A673 (cell line): Measurements from ENCODE around the gene TJAP1. TPM values are rescaled to one million over a fixed set of nuclear protein-coding genes. Genes with fewer than 3 reads are reported as not detected.

ENCODE experiments used
- BruUV-seq: library from RNA; stranded (reverse); fragments of 400-500 nt; replicated peaks from 2 replicates; lab custom pipeline; 2021; lab: Mats Ljungman, UMichigan
- CTCF ChIA-PET: fragments of 300-600 bp; sonication (Branson Sonifier 250); formaldehyde crosslinking; loops from one replicate; lab custom pipeline; 2022; ENCODE audit warnings: antibody characterized with exemption; lab: Charles Lee
- POLR2A ChIA-PET: fragments of 300-600 bp; sonication (Branson Sonifier 250); formaldehyde crosslinking; loops from one replicate; lab custom pipeline; 2022; ENCODE audit warnings: antibody characterized with exemption; ENCODE audit not compliant: low non-redundant PET; lab: Charles Lee
- DNase-seq: peaks from one replicate; pipeline ENCODE4 v3.0.0-alpha.2; 2015; ENCODE audit warnings: low spot score
- H3K27ac ChIP-seq: fragments of 200-600 bp; sonication (generic); 2 replicates; pipeline ENCODE4 v1.5.1; 2016; ENCODE audit warnings: mixed run types, low read depth, mild to moderate bottlenecking, mixed read lengths, antibody characterized with exemption, low read length; ENCODE audit not compliant: poor library complexity, severe bottlenecking
- H3K27me3 ChIP-seq: fragments of 200-600 bp; sonication (generic); replicated peaks from 2 replicates; pipeline ENCODE4 v1.6.1; 2017; ENCODE audit warnings: mixed run types, low read depth, mild to moderate bottlenecking, mixed read lengths, antibody characterized with exemption, low read length; ENCODE audit not compliant: insufficient read depth, poor library complexity
- H3K36me3 ChIP-seq: fragments of 200-600 bp; sonication (generic); 2 replicates; pipeline ENCODE4 v1.6.1; 2016; ENCODE audit warnings: mixed run types, mild to moderate bottlenecking, mixed read lengths, antibody characterized with exemption, low read length; ENCODE audit not compliant: insufficient read depth, poor library complexity, severe bottlenecking
- H3K4me1 ChIP-seq: fragments of 200-600 bp; sonication (generic); 2 replicates; pipeline ENCODE4 v1.6.1; 2017; ENCODE audit warnings: mixed run types, mild to moderate bottlenecking, mixed read lengths, antibody characterized with exemption, low read length; ENCODE audit not compliant: insufficient read depth, poor library complexity, severe bottlenecking
- H3K4me3 ChIP-seq: fragments of 200-600 bp; sonication (generic); 2 replicates; pipeline ENCODE4 v1.5.1; 2016; ENCODE audit warnings: low read depth, mixed run types, mild to moderate bottlenecking, mixed read lengths, low read length; ENCODE audit not compliant: poor library complexity, severe bottlenecking
- H3K9me3 ChIP-seq: fragments of 200-600 bp; sonication (generic); 2 replicates; pipeline ENCODE4 v1.6.1; 2016; ENCODE audit warnings: mixed run types, low read depth, mild to moderate bottlenecking, mixed read lengths, antibody characterized with exemption, low read length; ENCODE audit not compliant: poor library complexity, severe bottlenecking
- CTCF ChIP-seq: fragments of 300-800, 200-600 bp; sonication (generic); conservative IDR thresholded peaks from 2 replicates; pipeline ENCODE4 v1.5.1; 2017; ENCODE audit warnings: low read depth, mild to moderate bottlenecking, antibody characterized with exemption, low read length, moderate library complexity, mixed read lengths
- EZH2 ChIP-seq: fragments of 200-600 bp; sonication (generic); IDR thresholded peaks from 2 replicates; pipeline ENCODE4 v1.6.1; 2017; ENCODE audit warnings: borderline replicate concordance, low read depth, mild to moderate bottlenecking, mixed read lengths, antibody characterized with exemption, low read length; ENCODE audit not compliant: poor library complexity, severe bottlenecking
- intact Hi-C: fragments of 100-400 bp; cut with micrococcal nuclease; formaldehyde crosslinking; loops from one replicate; pipeline ENCODE4 v1.10.0; 2022; ENCODE audit not compliant: unreplicated experiment
- total RNA-seq: library from RNA; stranded (reverse); gene quantifications from 2 replicates; pipeline ENCODE4 v1.2.3, GENCODE V29; 2021

The TJAP1 gene
- total RNA-seq, 1 experiment from 2014 or later: 46.0 TPM

GRCh38 chr6:43459535-43459934 is 17.8 kb upstream of the TJAP1 start:
- intact Hi-C loops: no loop called here
- no peak overlapping the region for H3K4me3 ChIP-seq
- peaks cover 9% of the 10 kb centered on the region for H3K4me1 ChIP-seq
- no TSS peak for BruUV-seq
- no peaks in the 10 kb centered on the region for H3K9me3 ChIP-seq
- ChIA-PET POLR2A (no interaction called here), CTCF (no interaction called here)
- no peak for DNase-seq
- no peaks in the 10 kb centered on the region for H3K27me3 ChIP-seq
- TF ChIP-seq CTCF (no peak), EZH2 (no peak)
- no peak overlapping the region for H3K27ac ChIP-seq
- no peaks in the 10 kb centered on the region for H3K36me3 ChIP-seq

GRCh38 chr6:43460032-43460431 is 17.3 kb upstream of the TJAP1 start:
- Histone ChIP-seq H3K36me3 (no peaks in the 10 kb centered on the region), H3K27ac (no peak overlapping the region), H3K9me3 (no peaks in the 10 kb centered on the region), H3K4me1 (peaks cover 6% of the 10 kb centered on the region), H3K4me3 (no peak overlapping the region), H3K27me3 (no peaks in the 10 kb centered on the region)
- DNase-seq: no peak
- CTCF ChIA-PET: no interaction called here
- BruUV-seq: no TSS peak
- intact Hi-C loops: no loop called here
- no peak for TF ChIP-seq EZH2
- no peak for TF ChIP-seq CTCF
- POLR2A ChIA-PET: no interaction called here

GRCh38 chr6:43461936-43462335 is 15.4 kb upstream of the TJAP1 start:
- Histone ChIP-seq H3K36me3 (no peaks in the 10 kb centered on the region), H3K27me3 (no peaks in the 10 kb centered on the region), H3K9me3 (no peaks in the 10 kb centered on the region), H3K4me1 (peaks cover 2% of the 10 kb centered on the region), H3K4me3 (no peak overlapping the region), H3K27ac (no peak overlapping the region)
- intact Hi-C loops: no loop called here
- CTCF ChIA-PET: no interaction called here
- BruUV-seq: no TSS peak
- no peak for DNase-seq
- no peak for TF ChIP-seq EZH2
- TF ChIP-seq CTCF: no peak
- POLR2A ChIA-PET: no interaction called here
